BJ (cell line): Measurements from ENCODE around the gene MRPL4. TPM values are rescaled to one million over a fixed set of nuclear protein-coding genes. Genes with fewer than 3 reads are reported as not detected.

Experiments
- CTCF ChIA-PET: fragments of 350-600 bp; formaldehyde crosslinking; extraction: SDS; loops from one replicate; lab custom pipeline; 2021; ENCODE audit warnings: antibody characterized with exemption, inconsistent platforms; lab: Yijun Ruan, JAX
- POLR2A ChIA-PET: fragments of 300-600 bp; sonication (Branson Sonifier 250); formaldehyde crosslinking; extraction: SDS; loops from one replicate; lab custom pipeline; 2021; ENCODE audit warnings: antibody characterized with exemption; lab: Charles Lee
- DNase-seq: peaks from one replicate; pipeline ENCODE4 v3.0.0-alpha.2; 2011; ENCODE audit warnings: low read depth
- H3K27me3 ChIP-seq: 2 replicates; pipeline ENCODE4 v1.6.0; 2011; ENCODE audit warnings: low read length; ENCODE audit not compliant: control insufficient read depth, insufficient read depth
- H3K36me3 ChIP-seq: 2 replicates; pipeline ENCODE4 v1.5.1; 2011; ENCODE audit warnings: low read length; ENCODE audit not compliant: control insufficient read depth, insufficient read depth
- H3K4me3 ChIP-seq: 2 replicates; pipeline ENCODE4 v1.5.1; 2011; ENCODE audit warnings: low read depth, mild to moderate bottlenecking, control low read depth, low read length
- polyA plus RNA-seq: library from polyadenylated mRNA; depleted of rRNA; stranded (reverse); fragments of >200 nt; gene quantifications from 2 replicates; pipeline ENCODE4 v1.2.3, GENCODE V29; 2011
- TF ChIP-seq, protein P1 (sequence below): IDR thresholded peaks from 2 replicates; pipeline ENCODE4 v1.5.1; 2011; ENCODE audit warnings: low read depth, mild to moderate bottlenecking, control low read depth, inconsistent platforms, low read length, moderate library complexity; ENCODE audit not compliant: insufficient read depth

Gene MRPL4
- polyA plus RNA-seq, 1 experiment, result 58.7 TPM

DNA sequence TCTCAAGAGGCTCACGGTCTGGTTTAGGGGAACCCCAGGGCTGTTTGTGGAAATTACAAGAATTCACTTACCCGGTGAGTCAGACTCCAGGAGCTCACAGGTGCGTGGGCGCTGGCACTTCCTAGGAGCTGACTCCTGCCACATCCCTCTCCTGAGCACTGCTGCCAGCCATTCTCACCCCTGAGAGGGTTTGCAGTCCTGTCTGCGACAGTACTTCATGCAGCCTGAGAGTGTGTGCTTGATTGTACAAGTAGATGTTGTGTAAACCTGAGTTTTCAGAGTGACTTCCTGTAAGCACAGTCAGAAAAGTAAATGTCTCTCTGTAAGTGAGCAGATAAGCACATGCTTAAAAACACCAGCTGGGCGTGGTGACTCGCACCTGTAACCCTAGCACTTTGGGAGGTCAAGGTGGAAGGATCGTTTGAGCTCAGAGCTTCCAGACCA lies 8.1 kb downstream of the MRPL4 start:
- DNase-seq, result no peak
- ChIA-PET CTCF (interaction anchor here (0.6 to 7.8 kb wide), 14 partner anchors 10 to 327 kb away, joined by 3 to 86 read pairs (median 4); partner anchors contain the start of genes ICAM1, ICAM5 and TYK2), POLR2A (interaction anchor here (0.6 kb wide), 1 partner anchor 127 kb away, joined by 12 read pairs; no protein-coding TSS in a partner anchor)
- TF ChIP-seq, protein P1, sequence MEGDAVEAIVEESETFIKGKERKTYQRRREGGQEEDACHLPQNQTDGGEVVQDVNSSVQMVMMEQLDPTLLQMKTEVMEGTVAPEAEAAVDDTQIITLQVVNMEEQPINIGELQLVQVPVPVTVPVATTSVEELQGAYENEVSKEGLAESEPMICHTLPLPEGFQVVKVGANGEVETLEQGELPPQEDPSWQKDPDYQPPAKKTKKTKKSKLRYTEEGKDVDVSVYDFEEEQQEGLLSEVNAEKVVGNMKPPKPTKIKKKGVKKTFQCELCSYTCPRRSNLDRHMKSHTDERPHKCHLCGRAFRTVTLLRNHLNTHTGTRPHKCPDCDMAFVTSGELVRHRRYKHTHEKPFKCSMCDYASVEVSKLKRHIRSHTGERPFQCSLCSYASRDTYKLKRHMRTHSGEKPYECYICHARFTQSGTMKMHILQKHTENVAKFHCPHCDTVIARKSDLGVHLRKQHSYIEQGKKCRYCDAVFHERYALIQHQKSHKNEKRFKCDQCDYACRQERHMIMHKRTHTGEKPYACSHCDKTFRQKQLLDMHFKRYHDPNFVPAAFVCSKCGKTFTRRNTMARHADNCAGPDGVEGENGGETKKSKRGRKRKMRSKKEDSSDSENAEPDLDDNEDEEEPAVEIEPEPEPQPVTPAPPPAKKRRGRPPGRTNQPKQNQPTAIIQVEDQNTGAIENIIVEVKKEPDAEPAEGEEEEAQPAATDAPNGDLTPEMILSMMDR, result no peak
- H3K4me3 ChIP-seq, result no peak overlapping the region
- H3K36me3 ChIP-seq, result peaks cover 16% of the 10 kb centered on the region
- no peaks in the 10 kb centered on the region for H3K27me3 ChIP-seq

DNA sequence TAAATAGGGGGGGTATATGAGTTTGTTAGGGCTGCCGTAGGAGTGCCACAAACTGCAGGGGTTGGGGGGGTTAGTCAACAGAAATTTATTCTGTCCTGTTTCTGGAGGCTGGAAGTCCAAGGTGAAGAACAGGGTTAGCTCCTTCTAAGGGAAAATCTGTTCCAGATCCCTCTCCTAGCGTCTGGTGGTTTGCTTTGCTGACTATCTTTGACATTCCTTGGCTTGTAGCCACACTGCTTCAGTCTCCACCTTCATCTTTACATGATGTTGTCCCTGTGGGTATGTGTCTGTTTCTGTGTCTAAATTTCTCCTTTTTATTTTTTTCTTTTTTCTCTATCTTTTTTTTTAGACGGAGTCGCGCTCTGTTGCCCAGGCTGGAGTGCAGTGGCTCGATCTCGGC lies 10.8 kb downstream of the MRPL4 start:
- ChIA-PET POLR2A (no interaction called here), CTCF (interaction anchor here (1.6 to 7.8 kb wide), 3 partner anchors 125 to 153 kb away, joined by 3 to 86 read pairs (median 68); no protein-coding TSS in a partner anchor)
- Histone ChIP-seq H3K36me3 (peaks cover 8% of the 10 kb centered on the region), H3K4me3 (no peak overlapping the region), H3K27me3 (no peaks in the 10 kb centered on the region)
- TF ChIP-seq, protein P1, result no peak
- DNase-seq, result no peak

DNA sequence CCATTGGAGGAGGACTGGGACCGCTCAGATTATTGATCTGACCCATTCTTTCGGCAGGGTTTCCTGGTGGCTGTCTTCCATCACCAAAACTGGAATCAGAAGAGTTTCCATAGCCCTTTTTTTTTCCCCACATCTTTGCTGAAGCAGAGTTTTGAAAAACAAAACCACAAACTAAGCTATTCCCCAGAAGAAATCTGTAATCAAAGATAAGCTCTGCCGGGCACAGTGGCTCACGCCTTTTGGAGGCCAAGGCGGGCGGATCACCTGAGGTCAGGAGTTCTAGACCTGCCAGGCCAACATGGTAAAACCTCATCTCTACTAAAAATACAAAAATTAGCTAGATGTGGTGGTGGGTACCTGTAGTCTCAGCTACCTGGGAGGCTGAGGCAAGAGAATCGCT lies 14.7 kb downstream of the MRPL4 start:
- no peak overlapping the region for H3K4me3 ChIP-seq
- no peak for DNase-seq
- ChIA-PET POLR2A (no interaction called here), CTCF (interaction anchor here (0.7 to 8.5 kb wide), 5 partner anchors 35 to 137 kb away, joined by 3 to 228 read pairs (median 3); partner anchors contain the start of genes CDC37 and TYK2)
- TF ChIP-seq, protein P1, result no peak
- no peaks in the 10 kb centered on the region for H3K36me3 ChIP-seq
- no peaks in the 10 kb centered on the region for H3K27me3 ChIP-seq

DNA sequence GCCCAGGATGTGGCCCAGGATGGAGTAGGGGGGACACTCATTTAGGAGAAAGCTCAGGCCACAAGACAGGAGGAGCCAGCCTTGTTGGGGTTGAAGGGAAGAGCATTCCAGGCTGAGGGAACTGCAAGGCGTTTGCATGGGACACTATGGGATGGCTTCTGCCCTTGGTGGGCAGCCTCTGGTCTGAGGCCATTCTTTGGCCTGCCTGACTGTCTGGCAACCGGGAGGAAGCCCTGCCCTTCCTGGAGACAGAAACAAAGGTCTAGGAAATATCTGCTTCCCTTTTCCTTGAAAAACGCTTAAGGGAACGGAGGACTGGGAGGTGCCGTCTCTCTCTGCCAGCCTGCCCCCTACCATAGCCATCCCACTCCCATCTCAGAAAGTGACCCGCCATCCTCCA lies 16.1 kb downstream of the MRPL4 start:
- POLR2A ChIA-PET, result no interaction called here
- Histone ChIP-seq H3K4me3 (no peak overlapping the region), H3K36me3 (no peaks in the 10 kb centered on the region), H3K27me3 (no peaks in the 10 kb centered on the region)
- TF ChIP-seq, protein P1, result no peak
- CTCF ChIA-PET, result interaction anchor here (0.5 to 8.5 kb wide), 11 partner anchors 9 to 135 kb away, joined by 3 to 228 read pairs (median 4); partner anchors contain the start of genes CDC37, ICAM4, ICAM5 and TYK2
- DNase-seq, result no peak

DNA sequence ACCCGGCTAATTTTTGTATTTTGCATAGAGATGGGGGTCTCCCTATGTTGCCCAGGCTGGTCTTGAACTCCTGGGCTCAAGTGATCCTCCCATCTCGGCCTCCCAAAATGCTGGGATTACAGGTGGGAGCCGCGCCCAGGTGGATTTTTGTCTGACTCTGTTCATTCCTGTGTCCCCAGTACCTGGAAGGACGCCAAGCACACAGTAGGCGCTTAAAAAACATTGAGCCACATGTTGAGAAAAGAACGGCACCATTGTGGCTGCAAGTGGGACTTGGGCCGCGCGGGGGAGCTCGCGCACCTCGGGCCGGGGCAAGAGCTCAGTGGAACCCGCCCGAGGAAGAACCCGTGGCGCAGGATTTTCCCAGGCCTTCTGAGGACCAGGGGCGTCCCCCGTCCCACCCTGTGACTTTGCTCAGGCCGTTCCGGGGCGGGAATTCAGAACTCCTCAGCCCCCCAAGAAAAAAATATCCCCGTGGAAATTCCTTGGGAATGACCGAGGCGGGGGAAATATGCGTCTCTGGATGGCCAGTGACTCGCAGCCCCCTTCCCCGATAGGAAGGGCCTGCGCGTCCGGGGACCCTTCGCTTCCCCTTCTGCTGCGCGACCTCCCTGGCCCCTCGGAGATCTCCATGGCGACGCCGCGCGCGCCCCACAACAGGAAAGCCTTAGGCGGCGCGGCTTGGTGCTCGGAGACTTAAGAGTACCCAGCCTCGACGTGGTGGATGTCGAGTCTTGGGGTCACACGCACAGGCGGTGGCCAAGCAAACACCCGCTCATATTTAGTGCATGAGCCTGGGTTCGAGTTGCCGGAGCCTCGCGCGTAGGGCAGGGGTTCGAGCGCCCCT lies 17.5 kb downstream of the MRPL4 start:
- Histone ChIP-seq H3K36me3 (no peaks in the 10 kb centered on the region), H3K27me3 (no peaks in the 10 kb centered on the region), H3K4me3 (no peak overlapping the region; the same call in 1 of the 2 replicates)
- DNase-seq, result no peak
- ChIA-PET POLR2A (interaction anchor here (0.5 to 1.4 kb wide), 2 partner anchors 20 to 119 kb away, joined by 4 to 5 read pairs; partner anchors contain the start of gene ICAM5), CTCF (interaction anchor here (0.8 to 8.5 kb wide), 24 partner anchors 9 to 344 kb away, joined by 3 to 228 read pairs (median 5); partner anchors contain the start of genes CDC37, ICAM4, ICAM5 and TYK2)
- TF ChIP-seq, protein P1, result peak; percentile 97
